ENCODE results near the gene INKA2.

The INKA2 gene

GRCh38 chr1:111706921-111707320 lies 32.3 kb downstream of the INKA2 start:
- H3K4me3 ChIP-seq (ENCODE audit: low read depth, low read length), result no peak overlapping the region
- TF ChIP-seq, protein P1, sequence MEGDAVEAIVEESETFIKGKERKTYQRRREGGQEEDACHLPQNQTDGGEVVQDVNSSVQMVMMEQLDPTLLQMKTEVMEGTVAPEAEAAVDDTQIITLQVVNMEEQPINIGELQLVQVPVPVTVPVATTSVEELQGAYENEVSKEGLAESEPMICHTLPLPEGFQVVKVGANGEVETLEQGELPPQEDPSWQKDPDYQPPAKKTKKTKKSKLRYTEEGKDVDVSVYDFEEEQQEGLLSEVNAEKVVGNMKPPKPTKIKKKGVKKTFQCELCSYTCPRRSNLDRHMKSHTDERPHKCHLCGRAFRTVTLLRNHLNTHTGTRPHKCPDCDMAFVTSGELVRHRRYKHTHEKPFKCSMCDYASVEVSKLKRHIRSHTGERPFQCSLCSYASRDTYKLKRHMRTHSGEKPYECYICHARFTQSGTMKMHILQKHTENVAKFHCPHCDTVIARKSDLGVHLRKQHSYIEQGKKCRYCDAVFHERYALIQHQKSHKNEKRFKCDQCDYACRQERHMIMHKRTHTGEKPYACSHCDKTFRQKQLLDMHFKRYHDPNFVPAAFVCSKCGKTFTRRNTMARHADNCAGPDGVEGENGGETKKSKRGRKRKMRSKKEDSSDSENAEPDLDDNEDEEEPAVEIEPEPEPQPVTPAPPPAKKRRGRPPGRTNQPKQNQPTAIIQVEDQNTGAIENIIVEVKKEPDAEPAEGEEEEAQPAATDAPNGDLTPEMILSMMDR (IDR thresholded peaks at IDR 0.05; ENCODE audit: borderline replicate concordance, insufficient read depth, low read depth, low read length), result no peak

- TF ChIP-seq, protein P1 (IDR thresholded peaks at IDR 0.05; ENCODE audit: borderline replicate concordance, insufficient read depth, low read depth, low read length), result no peak
- no peak overlapping the region for H3K4me3 ChIP-seq (ENCODE audit: low read depth, low read length)
Observed at GRCh38 chr1:111705841-111706240, 33.4 kb downstream of the INKA2 start.

- TF ChIP-seq, protein P1 (IDR thresholded peaks at IDR 0.05; ENCODE audit: borderline replicate concordance, insufficient read depth, low read depth, low read length), result no peak
- no peak overlapping the region for H3K4me3 ChIP-seq (ENCODE audit: low read depth, low read length)
Observed at GRCh38 chr1:111704776-111705175, 34.4 kb downstream of the INKA2 start.

- TF ChIP-seq, protein P1 (IDR thresholded peaks at IDR 0.05; ENCODE audit: borderline replicate concordance, insufficient read depth, low read depth, low read length), result no peak
- H3K4me3 ChIP-seq (ENCODE audit: low read depth, low read length), result no peak overlapping the region
Observed at GRCh38 chr1:111704240-111704639, 35.0 kb downstream of the INKA2 start.

DNA sequence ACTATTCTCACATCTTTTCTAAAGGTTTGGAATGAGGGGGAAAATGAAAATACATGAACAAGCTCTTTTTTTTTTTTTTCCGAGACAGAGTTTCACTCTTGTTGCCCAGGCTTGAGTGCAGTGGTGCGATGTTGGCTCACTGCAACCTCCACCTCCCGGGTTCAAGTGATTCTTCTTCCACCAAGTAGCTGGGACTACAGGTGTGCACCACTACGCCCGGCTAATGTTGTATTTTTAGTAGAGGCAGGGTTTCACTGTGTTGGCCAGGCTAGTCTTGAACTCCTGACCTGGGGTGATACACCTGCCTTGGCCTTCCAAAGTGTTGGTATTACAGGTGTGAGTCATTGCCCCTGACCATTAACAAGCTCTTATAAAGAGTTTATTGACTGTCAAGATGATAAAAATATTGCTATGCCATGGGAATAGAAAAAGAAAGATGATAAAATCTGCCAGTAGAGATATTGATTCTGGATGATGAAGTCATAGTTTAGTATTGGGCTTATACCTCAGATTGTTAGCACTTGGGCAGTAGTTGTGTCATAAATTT lies 36.6 kb downstream of the INKA2 start:
- TF ChIP-seq, protein P1 (IDR thresholded peaks at IDR 0.05; ENCODE audit: borderline replicate concordance, insufficient read depth, low read depth, low read length), result no peak
- no peak overlapping the region for H3K4me3 ChIP-seq (ENCODE audit: low read depth, low read length)

DNA sequence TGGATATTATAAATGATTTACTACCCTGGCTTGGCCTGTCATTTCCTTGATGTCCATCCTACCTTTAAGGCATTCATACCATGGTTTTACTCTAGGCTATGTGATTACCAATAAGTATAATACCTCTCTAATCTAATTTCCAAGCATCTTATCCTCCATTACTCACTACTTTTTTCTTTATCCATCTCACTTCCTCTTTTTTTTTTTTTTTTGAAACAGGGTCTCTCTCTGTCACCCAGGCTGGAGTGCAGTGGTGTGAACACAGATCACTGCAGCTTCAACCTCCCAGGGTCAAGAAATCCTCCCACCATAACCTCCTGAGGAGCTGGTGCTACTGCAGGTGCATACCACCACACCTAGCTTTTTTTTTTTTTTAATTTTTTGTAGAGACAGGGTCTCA lies 39.9 kb downstream of the INKA2 start:
- no peak overlapping the region for H3K4me3 ChIP-seq (ENCODE audit: low read depth, low read length)
- TF ChIP-seq, protein P1 (IDR thresholded peaks at IDR 0.05; ENCODE audit: borderline replicate concordance, insufficient read depth, low read depth, low read length), result no peak

- TF ChIP-seq, protein P1 (IDR thresholded peaks at IDR 0.05; ENCODE audit: borderline replicate concordance, insufficient read depth, low read depth, low read length), result no peak
- no peak overlapping the region for H3K4me3 ChIP-seq (ENCODE audit: low read depth, low read length)
Observed at GRCh38 chr1:111696330-111696729, 42.9 kb downstream of the INKA2 start.
